HG02642 (cell line): ENCODE data around the gene CALCOCO2.
"Not testable (repeated sequence)": the region's sequence is repeated elsewhere in the genome, so short reads cannot be mapped to it uniquely, and the experiment has no call there.

ENCODE experiments used
- ATAC-seq: cut with Tn5 transposase; IDR thresholded peaks from one replicate; pipeline ENCODE4 v1.9.1; 2021; ENCODE audit warnings: mild to moderate bottlenecking; ENCODE audit not compliant: unreplicated experiment, poor library complexity

The CALCOCO2 gene

GRCh38 chr17:48871551-48872351 is 40.9 kb downstream of the CALCOCO2 start:
- no peak for ATAC-seq

- ATAC-seq, result not testable (repeated sequence)
These were observed 41.6 kb downstream of the CALCOCO2 start for GRCh38 chr17:48872409-48872808.

DNA sequence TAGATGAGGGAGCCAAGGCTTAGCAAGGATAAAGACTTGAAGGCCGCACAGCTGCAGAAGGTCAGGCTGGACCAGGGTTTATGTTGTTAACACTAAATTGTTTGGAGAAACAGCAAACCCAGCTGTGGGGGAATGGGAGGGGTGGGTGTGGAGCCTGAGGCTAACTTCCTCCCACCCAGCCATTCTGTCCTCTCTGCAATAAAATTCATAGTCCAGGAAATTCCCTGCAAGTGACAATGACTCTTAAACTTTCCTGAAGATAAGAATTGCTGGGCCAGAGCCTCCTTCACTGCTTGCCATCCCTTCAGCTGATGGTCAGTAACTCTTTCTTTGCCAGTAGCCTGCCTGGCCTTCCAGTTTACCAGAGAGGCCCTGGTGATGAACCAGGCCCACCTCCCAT is 42.4 kb downstream of the CALCOCO2 start:
- no peak for ATAC-seq

GRCh38 chr17:48873696-48874443 is 43.0 kb downstream of the CALCOCO2 start:
- no peak for ATAC-seq

DNA sequence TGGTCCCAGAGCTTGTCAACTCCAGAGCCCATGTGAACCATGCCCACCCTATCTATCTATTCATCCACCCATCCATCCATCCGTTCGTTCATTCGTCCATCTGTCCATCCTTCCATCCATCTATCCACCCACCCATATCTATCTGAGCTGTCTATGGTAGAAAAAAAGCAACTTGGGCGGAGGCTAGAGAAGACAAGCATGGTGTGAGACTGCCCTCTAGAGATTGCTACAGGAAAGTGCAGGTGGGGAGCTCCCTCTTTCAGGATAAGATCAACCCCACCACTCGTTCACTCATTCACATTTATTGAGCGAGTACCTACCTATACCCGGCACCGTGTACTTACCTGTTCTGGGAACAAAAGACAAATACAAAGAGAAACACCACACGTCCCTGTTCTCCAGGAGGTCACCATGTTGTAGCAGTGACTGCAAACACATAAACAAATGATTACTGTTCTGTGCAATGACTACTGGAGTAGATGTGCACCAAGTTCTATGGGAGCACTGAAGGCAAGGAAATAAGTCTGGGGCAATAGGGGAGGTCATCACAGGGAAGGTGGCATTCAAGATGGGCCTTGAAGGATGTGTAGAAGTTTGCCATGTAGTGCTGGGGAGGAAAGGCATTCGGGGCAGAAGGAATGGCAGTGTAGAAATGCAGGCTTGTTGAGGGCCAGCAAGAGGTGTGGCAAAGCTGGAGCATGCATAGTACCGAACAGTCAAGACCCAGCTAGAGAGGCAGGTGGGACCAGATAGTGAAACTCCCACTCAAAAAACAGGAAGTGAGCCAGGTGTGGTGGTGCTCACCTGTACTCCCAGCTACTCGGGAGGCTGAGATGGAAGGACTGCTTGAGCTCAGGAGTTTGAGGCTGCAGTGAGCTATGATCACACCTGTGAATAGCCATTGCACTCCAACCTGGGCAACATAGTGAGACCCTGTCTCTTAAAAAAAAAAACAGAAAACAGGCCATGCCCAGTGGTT is 48.4 kb downstream of the CALCOCO2 start:
- ATAC-seq, result no peak

GRCh38 chr17:48882272-48882671 is 51.4 kb downstream of the CALCOCO2 start:
- no peak for ATAC-seq

- no peak for ATAC-seq
These were observed 52.3 kb downstream of the CALCOCO2 start for GRCh38 chr17:48883171-48883570.

DNA sequence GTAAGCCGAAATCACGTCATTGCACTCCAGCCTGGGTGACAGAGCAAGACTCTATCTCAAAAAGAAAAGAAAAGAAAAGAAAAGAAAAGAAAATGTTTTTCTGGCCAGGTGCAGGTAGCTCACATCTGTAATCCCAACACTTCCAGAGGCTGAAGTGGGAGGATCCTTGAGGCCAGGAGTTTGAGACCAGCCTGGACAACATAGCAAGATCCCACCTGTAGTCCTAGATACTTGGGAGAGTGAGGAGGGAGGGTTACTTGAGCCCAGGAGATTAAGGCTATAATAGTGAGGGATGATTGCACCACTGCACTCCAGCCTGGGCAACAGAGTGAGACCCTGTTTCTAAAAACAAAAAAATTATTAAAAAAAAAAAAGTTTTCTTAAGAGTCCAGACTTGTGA is 59.3 kb downstream of the CALCOCO2 start:
- ATAC-seq, result no peak

DNA sequence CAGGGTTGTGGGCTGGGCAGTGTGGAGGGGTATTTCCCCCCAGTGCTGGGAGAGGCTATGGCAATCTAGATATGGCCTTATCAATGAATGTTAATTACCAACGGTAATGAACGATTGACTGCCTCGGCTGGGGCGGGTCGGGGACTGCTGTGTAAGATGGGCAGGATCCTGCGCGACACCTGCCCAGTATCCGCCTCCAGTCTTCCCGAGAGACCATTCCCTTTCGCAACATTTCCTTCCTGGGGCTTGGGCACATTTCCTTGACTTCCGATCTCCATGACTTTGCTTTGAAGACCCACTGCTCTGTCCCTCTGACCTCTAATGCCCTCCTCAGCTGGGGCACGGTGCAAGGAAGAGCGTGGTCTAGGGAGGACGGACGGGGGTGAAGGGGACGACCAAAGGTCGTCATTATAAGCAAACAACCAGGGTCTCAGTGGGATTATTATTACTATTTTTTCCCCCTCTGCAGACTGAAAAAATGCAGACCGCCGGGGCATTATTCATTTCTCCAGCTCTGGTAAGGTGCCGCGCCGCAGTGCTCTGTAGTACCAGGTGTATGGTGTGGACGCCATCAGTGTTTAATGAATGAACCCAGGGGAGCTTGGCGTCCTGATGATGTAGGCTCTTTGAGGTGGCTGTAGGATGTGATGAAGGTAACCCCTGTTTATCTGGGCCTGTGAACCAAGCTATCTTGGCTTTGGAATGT is 62.3 kb downstream of the CALCOCO2 start:
- no peak for ATAC-seq

GRCh38 chr17:48893646-48894508 is 63.0 kb downstream of the CALCOCO2 start:
- no peak for ATAC-seq

- no peak for ATAC-seq
These were observed 64.1 kb downstream of the CALCOCO2 start for GRCh38 chr17:48894886-48895285.

DNA sequence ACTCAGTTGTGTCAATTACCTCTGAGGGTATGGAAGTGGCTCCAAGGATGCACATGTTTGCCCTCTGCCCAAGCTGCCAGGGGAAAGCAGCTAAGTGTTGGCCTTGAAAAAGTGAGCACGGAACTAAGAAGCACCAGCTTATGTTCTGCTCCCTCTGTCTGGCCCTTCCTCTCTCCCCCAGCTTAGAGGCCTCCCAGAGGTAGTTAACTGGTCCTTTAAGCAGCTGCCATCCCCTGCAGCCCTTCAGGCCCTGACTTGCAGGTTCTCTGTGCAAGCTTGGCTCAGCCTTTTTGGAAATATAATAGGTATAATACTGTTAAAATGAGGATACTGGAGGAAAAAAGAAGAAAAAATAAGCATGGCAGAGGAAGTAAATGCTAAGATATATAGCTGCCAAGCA is 70.4 kb downstream of the CALCOCO2 start:
- no peak for ATAC-seq

GRCh38 chr17:48903401-48903800 is 72.6 kb downstream of the CALCOCO2 start:
- ATAC-seq, result no peak

DNA sequence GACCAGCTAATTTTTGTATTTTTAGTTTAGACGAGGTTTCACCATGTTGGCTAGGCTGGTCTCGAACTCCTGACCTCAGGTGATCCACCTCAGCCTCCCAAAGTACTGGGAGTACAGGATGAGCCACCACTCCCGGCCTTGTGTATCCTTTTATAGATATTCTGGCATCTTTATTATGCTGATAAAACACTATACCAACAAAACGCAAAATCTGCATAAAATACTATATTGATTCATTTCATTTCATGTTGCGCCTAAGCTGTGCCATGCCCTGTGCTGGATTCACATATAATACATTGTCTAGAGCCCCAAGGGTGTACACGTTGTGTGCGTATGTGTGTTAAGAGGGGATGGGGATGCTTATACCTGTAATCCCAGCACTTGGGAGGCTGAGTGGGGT is 73.6 kb downstream of the CALCOCO2 start:
- ATAC-seq, result no peak

- no peak for ATAC-seq
These were observed 75.2 kb downstream of the CALCOCO2 start for GRCh38 chr17:48905987-48906515.

- no peak for ATAC-seq
These were observed 76.8 kb downstream of the CALCOCO2 start for GRCh38 chr17:48907713-48908046.

GRCh38 chr17:48908047-48908843 is 77.4 kb downstream of the CALCOCO2 start, which contains the start of gene UBE2Z:
TSS of gene UBE2Z (plus strand) at chr17:48908407. CDS start at chr17:48908504, 97 bp downstream.
- ATAC-seq, result peak; percentile 88

- ATAC-seq, result peak; percentile 35
These were observed 78.1 kb downstream of the CALCOCO2 start for GRCh38 chr17:48908853-48909394.
